Ovary (tissue), 3 donors: ENCODE results near the gene SULF2.

Experiments
- CTCF ChIP-seq, 3 donors: fragments of 450-650 bp in 2 of 3; fragments of 200-600 bp in 1 of 3; IDR thresholded peaks; one replicate each; pipeline versions ENCODE4 v1.5.1 to v1.8.0; 2016 to 2022; ENCODE audit warnings: antibody characterized with exemption in 3 of 3, mild to moderate bottlenecking in 1 of 3
- POLR2A ChIP-seq: fragments of 450-650 bp; IDR thresholded peaks from one replicate; pipeline ENCODE4 v1.6.1; 2017; ENCODE audit warnings: antibody characterized with exemption, mild to moderate bottlenecking, moderate library complexity
- donor health status: DM: no; HTN: no; CAD: no.

- TF ChIP-seq CTCF (IDR thresholded peaks at IDR 0.05) (no peak), POLR2A (no peak)
Measured at GRCh38 chr20:47817573-47817972, 32.3 kb upstream of the SULF2 start.
